Measurements from ENCODE around the gene PKD1.

The PKD1 gene

GRCh38 chr16:2083876-2084780, 51.6 kb downstream of the PKD1 start:
- H3K4me3 ChIP-seq (ENCODE audit: low read length): no peak overlapping the region
- TF ChIP-seq CTCF (conservative IDR thresholded peaks at IDR 0.05; ENCODE audit: low read depth, low read length): no peak
- no peak for DNase-seq (ENCODE audit: low read depth)

GRCh38 chr16:2083409-2083808, 52.3 kb downstream of the PKD1 start:
- no peak for DNase-seq (ENCODE audit: low read depth)
- H3K4me3 ChIP-seq (ENCODE audit: low read length): no peak overlapping the region
- no peak for TF ChIP-seq CTCF (conservative IDR thresholded peaks at IDR 0.05; ENCODE audit: low read depth, low read length)

- H3K4me3 ChIP-seq (ENCODE audit: low read length): no peak overlapping the region
- TF ChIP-seq CTCF (conservative IDR thresholded peaks at IDR 0.05; ENCODE audit: low read depth, low read length): no peak
- DNase-seq (ENCODE audit: low read depth): no peak
Observed at GRCh38 chr16:2082983-2083364, 52.7 kb downstream of the PKD1 start.

- no peak for DNase-seq (ENCODE audit: low read depth)
- no peak for TF ChIP-seq CTCF (conservative IDR thresholded peaks at IDR 0.05; ENCODE audit: low read depth, low read length)
- H3K4me3 ChIP-seq (ENCODE audit: low read length): no peak overlapping the region
Observed at GRCh38 chr16:2082171-2082982, 53.3 kb downstream of the PKD1 start.

- no peak for TF ChIP-seq CTCF (conservative IDR thresholded peaks at IDR 0.05; ENCODE audit: low read depth, low read length)
- no peak overlapping the region for H3K4me3 ChIP-seq (ENCODE audit: low read length)
- DNase-seq (ENCODE audit: low read depth): no peak
Observed at GRCh38 chr16:2081201-2082084, 54.3 kb downstream of the PKD1 start.

- H3K4me3 ChIP-seq (ENCODE audit: low read length): no peak overlapping the region
- TF ChIP-seq CTCF (conservative IDR thresholded peaks at IDR 0.05; ENCODE audit: low read depth, low read length): no peak
- no peak for DNase-seq (ENCODE audit: low read depth)
Observed at GRCh38 chr16:2079991-2080390, 55.7 kb downstream of the PKD1 start.
